SH-SY5Y (cell line): ENCODE measurements around the gene KDM7A.

Experiments
- GATA2 ChIP-seq: IDR thresholded peaks from 2 replicates; pipeline ENCODE4 v1.6.1; 2011; ENCODE audit warnings: mild to moderate bottlenecking, low read depth, low read length
- GATA3 ChIP-seq: IDR thresholded peaks from 2 replicates; pipeline ENCODE4 v1.6.1; 2011; ENCODE audit warnings: low read depth, mild to moderate bottlenecking, low read length, moderate library complexity

GRCh38 chr7:140214075-140214684 lies 37.4 kb upstream of the KDM7A start:
- TF ChIP-seq GATA2, result no peak
- no peak for TF ChIP-seq GATA3
